Measurements from ENCODE around the gene TOX2.

The TOX2 gene

DNA sequence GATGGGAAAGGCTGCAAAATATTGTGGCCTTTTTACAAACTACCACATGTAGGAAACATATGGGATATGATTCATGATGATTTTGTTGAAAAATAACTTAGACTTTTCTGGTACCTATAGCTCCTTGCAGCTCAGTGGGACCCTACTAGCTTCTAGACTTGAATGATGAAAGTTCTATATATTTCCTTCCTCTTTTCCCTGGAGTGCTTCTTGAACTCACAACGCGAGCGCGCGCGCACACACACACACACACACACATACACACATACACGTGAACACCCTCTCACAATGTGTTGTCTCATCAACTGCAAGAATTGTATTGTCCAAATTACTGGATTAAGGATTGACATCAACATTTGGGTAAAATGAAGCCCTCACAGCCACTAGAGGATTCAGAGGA, 61.9 kb downstream of the TOX2 start:
- no peak for DNase-seq (ENCODE audit: low read depth)

- DNase-seq (ENCODE audit: low read depth): no peak
Observed at GRCh38 chr20:43977252-43977651, 62.6 kb downstream of the TOX2 start.

- no peak for DNase-seq (ENCODE audit: low read depth)
Observed at GRCh38 chr20:43977962-43978361, 63.3 kb downstream of the TOX2 start.

GRCh38 chr20:43979576-43980105, 65.0 kb downstream of the TOX2 start:
- no peak for DNase-seq (ENCODE audit: low read depth)

- no peak for DNase-seq (ENCODE audit: low read depth)
Observed at GRCh38 chr20:43981540-43981939, 66.9 kb downstream of the TOX2 start.

DNA sequence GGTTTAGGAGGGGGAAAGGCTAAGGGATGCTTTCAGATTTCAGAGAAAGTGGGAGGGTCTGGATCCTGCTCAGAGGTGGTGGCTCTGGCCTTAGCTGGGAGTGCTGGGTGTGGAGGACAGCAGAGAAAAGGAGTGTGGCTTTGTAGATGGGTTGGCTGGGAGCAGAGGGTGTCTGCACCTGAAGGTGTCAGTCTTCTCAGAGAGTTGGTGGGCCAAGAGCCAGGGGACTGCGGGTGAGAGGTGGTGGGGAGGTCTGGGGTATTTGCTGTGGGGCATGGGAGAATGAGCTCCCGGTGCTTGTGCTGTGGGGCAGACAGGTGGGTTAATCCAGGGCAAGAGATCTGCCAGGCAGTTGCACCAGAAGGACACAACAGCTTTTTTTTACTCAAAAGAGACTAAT, 67.4 kb downstream of the TOX2 start:
- DNase-seq (ENCODE audit: low read depth): no peak

DNA sequence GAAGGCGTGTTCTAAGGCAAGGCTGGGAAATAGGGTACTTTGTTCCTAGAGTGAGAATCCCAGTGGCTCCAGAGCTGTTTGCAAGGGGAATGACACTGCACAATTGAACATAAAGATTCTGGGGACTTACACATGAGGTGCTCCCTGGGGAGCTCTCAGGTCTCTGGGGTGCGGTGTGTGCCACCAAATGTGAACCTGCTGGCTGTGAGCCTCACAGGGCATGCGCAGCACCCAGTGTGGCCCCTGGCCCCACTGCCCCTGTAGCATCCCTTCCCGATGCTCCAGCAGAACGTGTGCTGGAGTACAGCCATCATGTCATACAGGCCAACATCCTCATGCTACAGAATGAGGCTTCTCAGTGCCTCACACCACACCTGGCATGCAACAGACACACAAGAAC, 68.2 kb downstream of the TOX2 start:
- no peak for DNase-seq (ENCODE audit: low read depth)

- no peak for DNase-seq (ENCODE audit: low read depth)
Observed at GRCh38 chr20:43983359-43983758, 68.7 kb downstream of the TOX2 start.

DNA sequence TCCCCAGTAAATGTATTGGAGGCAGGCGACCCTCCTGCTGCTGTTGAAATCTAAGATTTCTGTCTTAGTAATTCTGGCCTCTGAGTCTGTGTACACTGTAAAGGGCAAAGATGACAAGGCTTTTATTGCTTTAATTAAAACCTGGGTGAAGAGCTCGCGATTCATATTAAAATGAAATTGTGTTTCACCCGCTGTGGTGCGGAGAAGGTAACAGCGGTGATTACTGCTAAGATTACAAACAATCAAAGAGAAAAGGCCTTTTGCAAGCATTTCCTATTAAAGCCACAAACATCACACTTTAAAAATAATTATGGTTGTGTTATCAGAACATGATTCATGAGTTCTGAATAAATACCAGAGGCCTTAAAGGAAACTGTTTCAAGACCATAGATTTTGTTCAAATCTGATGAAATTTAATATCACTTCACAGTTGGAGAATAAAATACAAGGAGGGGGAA, 69.3 kb downstream of the TOX2 start:
- no peak for DNase-seq (ENCODE audit: low read depth)

DNA sequence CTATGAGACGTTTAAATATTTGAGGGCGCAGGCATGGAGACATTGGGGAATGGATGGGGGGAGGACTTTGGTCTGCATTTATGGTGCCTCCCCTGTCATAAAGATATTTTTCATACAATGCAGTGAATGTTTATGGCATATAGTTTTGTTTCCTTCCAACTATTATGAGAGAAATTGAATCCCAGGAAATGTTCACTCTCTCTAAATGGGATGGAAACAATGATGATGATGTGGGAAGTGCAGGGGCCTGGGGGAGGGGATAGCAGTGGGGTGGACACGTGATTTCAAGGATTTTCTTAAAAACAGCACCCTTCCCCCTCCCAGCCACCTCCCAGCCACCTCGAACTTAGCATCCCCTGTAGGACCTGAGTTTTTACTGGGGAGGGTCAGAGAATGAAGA, 69.9 kb downstream of the TOX2 start:
- DNase-seq (ENCODE audit: low read depth): no peak

DNA sequence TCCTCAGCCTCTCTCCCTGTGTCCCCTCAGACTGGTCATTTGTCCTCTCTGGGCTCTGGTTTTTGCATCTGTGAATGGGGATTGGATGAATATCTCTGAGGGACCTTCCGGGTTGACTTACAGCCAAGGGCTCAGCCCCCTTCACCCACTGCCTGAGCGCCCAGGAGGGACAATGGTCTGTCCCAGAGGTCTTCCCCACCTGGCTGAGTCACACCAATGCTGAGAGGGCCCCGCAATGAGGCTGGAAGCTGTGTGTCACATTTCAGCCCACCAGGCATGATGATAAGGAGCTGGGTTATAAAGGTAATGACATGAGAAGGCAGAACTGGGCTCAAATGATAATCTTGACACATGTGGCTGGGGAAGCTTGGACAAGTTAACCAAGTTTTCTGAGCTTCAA, 70.5 kb downstream of the TOX2 start:
- no peak for DNase-seq (ENCODE audit: low read depth)

DNA sequence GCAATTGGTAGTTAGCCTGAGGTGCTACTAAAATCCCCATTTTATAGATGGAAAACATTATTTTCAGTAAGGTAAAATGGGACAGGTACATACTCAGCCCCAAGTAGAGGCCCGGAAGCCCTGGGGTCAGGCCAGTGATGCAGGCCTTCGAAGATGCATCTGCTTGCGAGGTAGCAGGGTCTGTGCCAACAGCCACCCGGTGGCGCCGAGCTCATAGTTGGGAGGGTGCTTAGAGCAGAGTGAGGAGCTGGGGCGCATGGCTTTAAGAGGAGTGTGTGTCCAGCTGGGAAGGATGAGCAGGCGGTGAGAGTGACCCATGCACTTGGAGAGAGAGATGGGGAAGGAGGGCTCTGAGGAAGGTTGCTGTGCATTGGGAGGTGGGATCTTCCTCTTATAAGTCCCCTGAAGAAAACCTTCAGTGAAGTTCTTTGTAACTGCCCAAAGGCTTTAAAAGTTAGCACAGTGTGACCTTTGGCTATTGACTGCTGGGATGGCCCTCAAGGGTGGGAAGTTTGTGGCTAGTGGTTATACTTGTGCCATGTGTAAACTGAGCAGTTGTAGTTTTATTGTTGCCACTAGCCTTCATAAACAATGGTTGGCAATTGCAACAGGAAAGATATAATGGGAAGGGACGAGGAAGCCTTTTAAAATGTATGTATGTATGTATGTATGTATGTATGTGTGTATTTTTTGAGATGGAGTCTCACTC, 71.1 kb downstream of the TOX2 start:
- no peak for DNase-seq (ENCODE audit: low read depth)

GRCh38 chr20:43987018-43987417, 72.4 kb downstream of the TOX2 start:
- DNase-seq (ENCODE audit: low read depth): no peak

GRCh38 chr20:43987531-43987930, 72.9 kb downstream of the TOX2 start:
- DNase-seq (ENCODE audit: low read depth): no peak

DNA sequence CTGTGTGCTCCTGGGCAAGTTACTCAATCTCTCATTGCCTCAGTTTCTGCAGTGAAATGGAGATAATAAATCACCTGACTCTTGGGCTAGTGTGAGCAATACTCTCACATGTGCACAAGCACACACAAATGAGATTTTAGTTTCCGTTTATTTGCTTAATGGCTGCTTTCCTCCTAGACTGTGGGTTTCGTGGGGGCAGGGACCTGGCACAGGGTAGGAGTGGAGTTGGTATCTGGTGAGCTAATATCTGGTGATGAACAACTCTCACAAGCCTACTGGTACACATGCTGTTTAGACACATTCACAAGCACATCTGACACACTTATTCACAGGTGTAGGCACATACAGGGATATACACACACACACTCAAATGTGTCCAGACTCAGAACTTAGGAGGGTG, 73.8 kb downstream of the TOX2 start:
- no peak for DNase-seq (ENCODE audit: low read depth)

GRCh38 chr20:43988867-43989266, 74.2 kb downstream of the TOX2 start:
- DNase-seq (ENCODE audit: low read depth): no peak

- DNase-seq (ENCODE audit: low read depth): no peak
Observed at GRCh38 chr20:43991261-43991660, 76.6 kb downstream of the TOX2 start.

GRCh38 chr20:43991982-43992381, 77.3 kb downstream of the TOX2 start:
- no peak for DNase-seq (ENCODE audit: low read depth)

DNA sequence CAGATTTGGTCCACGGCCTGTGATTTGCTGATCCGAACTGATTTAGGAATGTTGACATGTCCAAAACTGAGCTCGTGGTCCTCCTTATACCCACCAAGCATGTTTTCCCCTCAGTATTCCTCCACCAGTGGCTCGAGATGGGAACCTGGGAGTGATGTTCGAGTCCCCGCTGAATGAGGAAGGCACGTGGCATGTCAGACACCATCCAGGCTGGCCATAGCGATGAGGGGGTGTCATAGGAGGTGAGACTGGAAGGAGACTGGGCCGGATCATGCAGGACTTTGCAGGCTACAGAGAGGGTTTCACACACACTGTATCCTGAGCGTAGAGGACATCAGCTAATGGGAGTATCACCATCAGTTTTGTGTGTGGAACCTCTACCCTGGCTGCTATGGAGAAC, 78.2 kb downstream of the TOX2 start:
- no peak for DNase-seq (ENCODE audit: low read depth)

DNA sequence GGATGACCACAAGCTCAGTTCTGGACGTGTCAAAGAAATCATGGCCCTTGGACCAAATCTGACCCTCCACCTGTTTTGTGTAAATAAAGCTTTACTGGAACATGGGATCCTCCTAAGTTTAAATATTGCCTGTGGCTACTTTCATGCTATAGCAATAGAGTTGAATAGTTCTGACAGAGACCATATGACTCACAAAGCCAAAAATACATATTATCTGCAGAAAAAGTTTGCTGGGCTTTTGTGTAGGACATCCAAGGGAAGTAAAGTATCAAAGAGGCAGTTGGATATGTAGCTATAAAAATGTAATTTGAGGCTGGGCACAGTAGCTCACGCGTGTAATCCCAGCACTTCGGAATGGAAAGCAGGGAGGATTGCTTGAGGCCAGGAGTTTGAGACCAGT, 78.9 kb downstream of the TOX2 start:
- no peak for DNase-seq (ENCODE audit: low read depth)

DNA sequence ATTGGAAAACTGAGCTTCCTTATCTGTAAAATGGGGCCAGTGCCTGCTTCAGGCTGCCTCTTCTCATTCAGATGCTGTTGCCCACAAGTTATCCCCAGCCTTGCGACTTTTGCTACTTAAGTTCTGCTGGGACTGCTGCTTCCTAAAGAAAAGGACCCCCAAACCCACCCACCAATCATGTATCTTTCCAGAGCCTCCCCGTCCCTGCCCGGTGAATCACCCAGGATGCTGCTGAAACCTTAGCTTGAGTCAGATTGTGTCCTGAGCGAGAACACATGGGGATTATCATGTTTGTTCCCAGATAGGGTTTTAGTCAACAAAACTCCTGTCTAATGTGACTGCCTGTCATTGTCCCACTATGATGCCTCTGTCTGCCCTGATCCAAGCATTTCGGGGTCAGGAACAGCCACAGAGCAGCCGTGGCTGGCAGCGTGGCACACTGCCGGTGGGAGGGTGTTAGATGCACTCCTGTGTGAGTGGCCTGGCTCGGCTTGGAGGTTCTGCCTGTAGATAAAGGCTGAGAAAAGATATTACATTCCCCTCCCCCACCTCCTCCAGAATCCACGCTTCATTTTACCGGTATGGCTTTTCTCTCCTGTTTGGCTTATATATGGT, 79.9 kb downstream of the TOX2 start:
- DNase-seq (ENCODE audit: low read depth): no peak

DNA sequence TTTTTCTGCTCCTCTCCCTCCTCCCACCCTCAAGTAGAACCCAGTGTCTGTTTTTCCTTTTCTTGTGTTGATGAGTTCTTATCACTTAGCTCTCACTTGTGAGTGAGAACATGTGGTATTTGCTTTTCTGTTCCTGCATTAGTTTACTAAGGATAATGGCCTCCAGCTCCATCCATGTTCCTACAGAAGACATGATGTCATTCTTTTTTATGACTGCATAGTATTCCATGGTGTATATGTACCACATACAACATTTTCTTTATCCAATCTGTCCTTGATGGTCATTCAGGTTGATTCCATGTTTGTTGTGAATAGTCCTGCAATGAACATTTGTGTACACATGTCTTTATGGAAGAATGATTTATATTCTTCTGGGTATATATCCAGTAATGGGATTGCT, 81.0 kb downstream of the TOX2 start:
- no peak for DNase-seq (ENCODE audit: low read depth)

- no peak for DNase-seq (ENCODE audit: low read depth)
Observed at GRCh38 chr20:43996240-43996930, 81.7 kb downstream of the TOX2 start.
